Muscle layer of duodenum (tissue), 2 donors: ENCODE results near the gene FOXN4.
"Not testable (repeated sequence)": the region's sequence is repeated elsewhere in the genome, so short reads cannot be mapped to it uniquely, and the experiment has no call there.

Experiments used
- H3K27ac ChIP-seq: one replicate; pipeline ENCODE4 v1.7.0; 2013; ENCODE audit warnings: mild to moderate bottlenecking, low read length
- H3K27me3 ChIP-seq: one replicate; pipeline ENCODE4 v1.7.0; 2013; ENCODE audit warnings: low read depth, mild to moderate bottlenecking, control low read depth, low read length
- H3K36me3 ChIP-seq, 2 donors: one replicate each; pipeline ENCODE4 v1.7.0; 2013; ENCODE audit warnings: low read length in 2 of 2, control low read depth in 1 of 2, mild to moderate bottlenecking in 1 of 2; ENCODE audit not compliant: insufficient read depth in 2 of 2, control insufficient read depth in 1 of 2
- H3K4me1 ChIP-seq, 2 donors: one replicate each; pipeline ENCODE4 v1.7.0; 2013; ENCODE audit warnings: low read length in 2 of 2, mild to moderate bottlenecking in 2 of 2, control low read depth in 1 of 2, moderate library complexity in 1 of 2; ENCODE audit not compliant: insufficient read depth in 2 of 2, control insufficient read depth in 1 of 2
- H3K4me3 ChIP-seq, 2 donors: one replicate each; pipeline ENCODE4 v1.7.0; 2013; ENCODE audit warnings: low read length in 2 of 2, low read depth in 1 of 2, mild to moderate bottlenecking in 1 of 2
- H3K9me3 ChIP-seq, 2 donors: one replicate each; pipeline ENCODE4 v1.7.0; 2013; ENCODE audit warnings: low read length in 2 of 2, control low read depth in 1 of 2, mild to moderate bottlenecking in 1 of 2; ENCODE audit not compliant: control insufficient read depth in 1 of 2
- donor health status: healthy.

FOXN4 gene

GRCh38 chr12:109331301-109331952 is 22.3 kb upstream of the FOXN4 start:
- no peak overlapping the region for H3K27ac ChIP-seq
- H3K27me3 ChIP-seq: no peaks in the 10 kb centered on the region
- H3K9me3 ChIP-seq: no peaks in the 10 kb centered on the region
- no peaks in the 10 kb centered on the region for H3K36me3 ChIP-seq
- H3K4me1 ChIP-seq: peaks cover 0 to 16% of the 10 kb centered on the region in 2 donors
- no peak overlapping the region for H3K4me3 ChIP-seq

GRCh38 chr12:109330282-109331230 is 21.5 kb upstream of the FOXN4 start:
- no peaks in the 10 kb centered on the region for H3K9me3 ChIP-seq
- no peak overlapping the region for H3K27ac ChIP-seq
- peaks cover 0 to 16% of the 10 kb centered on the region in 2 donors for H3K4me1 ChIP-seq
- no peak overlapping the region for H3K4me3 ChIP-seq
- H3K27me3 ChIP-seq: no peaks in the 10 kb centered on the region
- no peaks in the 10 kb centered on the region for H3K36me3 ChIP-seq

- H3K4me1 ChIP-seq: peaks cover 0 to 16% of the 10 kb centered on the region in 2 donors
- no peak overlapping the region for H3K4me3 ChIP-seq
- H3K27ac ChIP-seq: no peak overlapping the region
- no peaks in the 10 kb centered on the region for H3K36me3 ChIP-seq
- no peaks in the 10 kb centered on the region for H3K9me3 ChIP-seq
- no peaks in the 10 kb centered on the region for H3K27me3 ChIP-seq
Measured at GRCh38 chr12:109329686-109330085, 20.6 kb upstream of the FOXN4 start.

- Histone ChIP-seq H3K27ac (no peak overlapping the region), H3K9me3 (no peaks in the 10 kb centered on the region), H3K36me3 (no peaks in the 10 kb centered on the region), H3K4me1 (peaks cover 0 to 16% of the 10 kb centered on the region in 2 donors), H3K27me3 (no peaks in the 10 kb centered on the region), H3K4me3 (no peak overlapping the region)
Measured at GRCh38 chr12:109329003-109329402, 19.9 kb upstream of the FOXN4 start.

- H3K27ac ChIP-seq, H3K27me3 ChIP-seq, H3K4me3 ChIP-seq, H3K9me3 ChIP-seq, H3K36me3 ChIP-seq, H3K4me1 ChIP-seq: not testable (repeated sequence)
Measured at GRCh38 chr12:109321294-109321693, 12.2 kb upstream of the FOXN4 start.

- H3K4me1 ChIP-seq: peaks cover 0 to 17% of the 10 kb centered on the region in 2 donors
- peak overlapping the region; percentile 46 to 62 for H3K4me3 ChIP-seq
- H3K27ac ChIP-seq: no peak overlapping the region
- H3K27me3 ChIP-seq: peaks cover 12% of the 10 kb centered on the region
- H3K9me3 ChIP-seq: no peaks in the 10 kb centered on the region
- no peaks in the 10 kb centered on the region for H3K36me3 ChIP-seq
Measured at GRCh38 chr12:109310247-109311125, 1.4 kb upstream of the FOXN4 start.

- peaks cover 0 to 17% of the 10 kb centered on the region in 2 donors for H3K4me1 ChIP-seq
- peak overlapping the region; percentile 46 to 62 for H3K4me3 ChIP-seq
- no peaks in the 10 kb centered on the region for H3K36me3 ChIP-seq
- H3K27me3 ChIP-seq: peaks cover 12% of the 10 kb centered on the region
- H3K27ac ChIP-seq: no peak overlapping the region
- H3K9me3 ChIP-seq: no peaks in the 10 kb centered on the region
Measured at GRCh38 chr12:109309381-109310246, 530 bp upstream of the FOXN4 start.

GRCh38 chr12:109307051-109307450 is 2.0 kb downstream of the FOXN4 start:
- H3K27ac ChIP-seq: no peak overlapping the region
- peaks cover 0 to 17% of the 10 kb centered on the region in 2 donors for H3K4me1 ChIP-seq
- H3K36me3 ChIP-seq: no peaks in the 10 kb centered on the region
- no peak overlapping the region for H3K4me3 ChIP-seq
- H3K9me3 ChIP-seq: no peaks in the 10 kb centered on the region
- peaks cover 12% of the 10 kb centered on the region for H3K27me3 ChIP-seq

GRCh38 chr12:109305547-109305946 is 3.5 kb downstream of the FOXN4 start:
- Histone ChIP-seq H3K4me3 (no peak overlapping the region), H3K9me3 (no peaks in the 10 kb centered on the region), H3K4me1 (peaks cover 0 to 15% of the 10 kb centered on the region in 2 donors), H3K27ac (no peak overlapping the region), H3K27me3 (peaks cover 6% of the 10 kb centered on the region), H3K36me3 (no peaks in the 10 kb centered on the region)

GRCh38 chr12:109304485-109304884 is 4.6 kb downstream of the FOXN4 start:
- H3K4me1 ChIP-seq: peaks cover 0 to 9% of the 10 kb centered on the region in 2 donors
- peaks cover 6% of the 10 kb centered on the region for H3K27me3 ChIP-seq
- H3K27ac ChIP-seq: no peak overlapping the region
- H3K9me3 ChIP-seq: no peaks in the 10 kb centered on the region
- H3K4me3 ChIP-seq: no peak overlapping the region
- H3K36me3 ChIP-seq: no peaks in the 10 kb centered on the region
